GM18498 (cell line): Measurements from ENCODE around the gene PCBD1.
"Not testable (repeated sequence)": the region's sequence is repeated elsewhere in the genome, so short reads cannot be mapped to it uniquely, and the experiment has no call there.

Source experiments
- ATAC-seq: cut with Tn5 transposase; IDR thresholded peaks from one replicate; pipeline ENCODE4 v1.9.1; 2021; ENCODE audit warnings: mild to moderate bottlenecking, moderate library complexity; ENCODE audit not compliant: unreplicated experiment

The PCBD1 gene

GRCh38 chr10:70874061-70874460 is 14.3 kb downstream of the PCBD1 start:
- ATAC-seq, result no peak

DNA sequence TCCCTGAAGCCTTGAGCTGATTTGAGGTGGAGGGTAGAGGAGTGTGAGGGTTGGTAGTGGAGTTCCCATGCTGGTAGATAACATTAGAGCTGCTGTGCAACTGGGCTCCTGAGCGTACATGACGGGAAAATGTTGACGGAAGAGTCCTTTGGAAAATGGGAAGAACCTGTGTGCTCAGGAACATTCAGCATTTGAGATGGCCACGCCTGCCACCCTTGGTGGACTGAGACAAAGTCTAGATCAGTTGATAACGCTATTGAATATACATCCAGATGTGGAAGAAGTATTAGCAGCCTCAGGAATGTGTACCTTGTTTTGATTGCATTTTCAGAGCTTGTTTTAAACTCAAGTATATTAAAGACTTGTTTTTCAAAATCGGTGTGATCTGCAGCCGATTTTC is 16.1 kb downstream of the PCBD1 start:
- no peak for ATAC-seq

GRCh38 chr10:70866424-70866823 is 21.9 kb downstream of the PCBD1 start:
- no peak for ATAC-seq

DNA sequence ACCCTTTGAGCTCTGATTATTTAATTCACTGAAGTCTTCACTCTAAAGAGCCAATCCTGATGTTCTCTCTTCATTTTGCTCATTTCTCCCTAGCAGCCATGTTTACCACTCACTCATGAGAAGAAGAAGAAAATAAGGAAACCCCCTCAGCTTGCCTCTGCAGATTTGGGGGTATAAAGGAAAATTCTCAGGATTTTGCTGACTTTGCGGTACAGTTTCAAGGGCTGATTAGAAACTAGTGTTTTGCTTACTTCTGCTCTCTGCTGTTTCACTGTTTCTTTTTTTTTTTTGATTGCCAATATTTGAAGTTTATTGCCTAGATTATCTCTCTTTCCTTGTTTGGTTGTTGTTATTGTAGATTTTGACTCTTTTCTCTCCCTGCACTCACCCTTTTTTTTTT is 23.4 kb downstream of the PCBD1 start:
- ATAC-seq, result no peak

DNA sequence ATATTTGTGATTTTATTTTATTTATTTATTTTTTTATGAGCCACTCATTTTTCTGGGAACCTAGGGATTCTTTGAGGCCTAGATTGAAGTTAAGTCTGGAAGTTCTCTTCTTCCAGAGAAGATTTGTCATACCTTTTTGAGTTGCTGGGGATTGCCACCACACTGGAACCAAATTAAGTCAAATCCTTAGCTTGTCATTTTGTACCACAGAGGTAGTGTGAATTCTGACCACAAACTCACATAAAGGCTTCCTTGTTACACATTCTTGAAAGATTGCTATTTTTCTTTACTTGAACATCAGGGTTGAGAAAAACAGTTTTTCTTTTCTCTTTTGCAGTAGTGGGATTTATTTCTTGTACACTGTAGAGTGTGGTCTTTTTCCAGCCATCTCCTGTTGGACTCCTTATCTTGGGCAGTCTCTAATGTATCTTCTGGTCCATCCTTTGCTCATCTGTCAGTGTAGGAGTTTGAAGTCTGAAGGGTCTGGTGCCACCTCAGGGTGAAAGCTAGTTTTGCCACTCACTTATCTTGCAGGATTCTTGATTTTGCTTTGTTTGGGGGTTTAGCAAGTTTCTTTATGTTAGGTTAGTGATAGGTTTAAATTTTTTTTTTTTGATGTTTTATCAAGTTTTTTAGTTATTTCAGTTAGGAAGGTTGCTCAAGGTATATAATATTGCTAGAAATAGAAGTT is 24.8 kb downstream of the PCBD1 start:
- ATAC-seq, result no peak

- not testable (repeated sequence) for ATAC-seq
Observed at GRCh38 chr10:70861495-70862197, 26.7 kb downstream of the PCBD1 start.

DNA sequence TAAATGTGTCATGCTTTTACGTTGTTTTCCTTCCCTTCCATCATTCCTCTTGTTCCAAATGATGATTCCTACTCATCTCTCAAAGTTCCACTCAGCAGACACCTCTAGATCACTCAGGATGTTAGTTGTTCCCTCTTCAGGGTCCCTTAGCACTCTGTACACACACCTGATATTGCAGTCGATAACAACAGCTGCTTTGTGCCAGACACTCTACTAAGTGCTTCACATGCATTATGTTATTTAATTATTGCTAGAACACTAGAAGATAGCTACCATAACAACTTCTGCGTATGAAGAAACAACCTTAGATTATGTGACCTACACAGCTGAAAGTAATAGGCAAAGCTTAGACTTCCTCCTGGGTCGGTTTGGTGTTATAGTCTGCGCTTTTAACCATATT is 29.6 kb downstream of the PCBD1 start:
- no peak for ATAC-seq

- no peak for ATAC-seq
Observed at GRCh38 chr10:70856454-70856853, 31.9 kb downstream of the PCBD1 start.

DNA sequence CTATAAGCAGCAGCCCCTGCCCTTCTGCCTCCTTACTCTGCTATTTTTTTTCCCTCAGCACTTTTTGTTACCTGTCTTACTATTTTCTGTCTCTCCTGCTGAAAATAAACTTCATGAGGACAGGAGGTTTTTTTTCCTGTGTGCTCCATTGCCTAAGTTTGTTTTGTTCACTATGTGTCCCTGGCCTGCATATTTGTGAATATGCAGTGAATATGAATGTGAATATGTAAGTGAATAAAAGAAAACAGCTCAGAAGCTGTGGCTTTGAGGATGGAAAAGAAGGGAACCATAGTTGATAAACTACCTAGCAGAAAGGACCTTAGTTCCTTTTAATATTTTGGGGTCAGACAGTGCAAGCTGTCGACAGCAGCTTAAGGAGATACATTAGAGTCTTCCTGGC is 34.9 kb downstream of the PCBD1 start:
- ATAC-seq, result no peak

- ATAC-seq, result no peak
Observed at GRCh38 chr10:70853038-70853437, 35.3 kb downstream of the PCBD1 start.

GRCh38 chr10:70851597-70852475 is 36.5 kb downstream of the PCBD1 start:
- no peak for ATAC-seq

- no peak for ATAC-seq
Observed at GRCh38 chr10:70850097-70850496, 38.3 kb downstream of the PCBD1 start.

- ATAC-seq, result no peak
Observed at GRCh38 chr10:70849582-70850016, 38.8 kb downstream of the PCBD1 start.

- ATAC-seq, result no peak
Observed at GRCh38 chr10:70847659-70848360, 40.6 kb downstream of the PCBD1 start.

DNA sequence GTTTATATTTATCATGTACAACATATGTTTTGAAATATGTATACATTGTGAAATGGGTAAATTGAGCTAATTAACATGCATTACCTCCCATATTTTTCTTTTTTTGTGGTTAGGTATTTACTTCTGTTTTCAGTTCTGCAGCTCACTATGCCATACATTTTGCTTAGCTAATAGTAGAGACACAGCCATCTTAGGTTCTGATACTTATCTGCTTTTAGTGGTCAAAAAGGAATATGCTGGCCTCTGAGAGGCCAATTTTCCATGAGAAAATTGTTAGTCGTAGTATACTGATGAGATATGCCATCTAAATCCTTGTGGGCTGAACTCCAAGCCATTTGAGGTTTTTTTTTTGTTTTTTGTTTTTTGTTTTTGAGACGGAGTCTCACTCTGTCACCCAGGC is 41.6 kb downstream of the PCBD1 start:
- ATAC-seq, result no peak

DNA sequence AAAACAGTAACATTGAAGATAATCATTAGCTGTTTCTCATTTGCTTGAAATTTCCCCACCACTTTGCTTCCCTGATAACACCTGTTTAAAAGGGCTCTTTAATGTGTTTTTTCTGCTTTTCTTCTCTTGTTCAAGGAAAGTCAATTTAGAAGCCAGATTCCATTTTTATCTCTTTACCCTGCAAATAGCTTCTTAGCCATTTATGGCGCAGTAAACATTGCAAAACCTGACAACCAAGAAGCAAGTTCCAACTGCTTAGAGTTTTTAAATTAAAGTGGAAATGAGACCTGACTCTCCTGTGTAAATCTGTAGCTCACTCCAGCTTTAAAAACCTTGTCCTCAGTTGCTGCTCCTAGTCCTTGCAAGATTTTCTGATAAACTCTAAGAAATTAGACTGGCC is 42.5 kb downstream of the PCBD1 start:
- ATAC-seq, result no peak

- no peak for ATAC-seq
Observed at GRCh38 chr10:70845256-70845655, 43.1 kb downstream of the PCBD1 start.

DNA sequence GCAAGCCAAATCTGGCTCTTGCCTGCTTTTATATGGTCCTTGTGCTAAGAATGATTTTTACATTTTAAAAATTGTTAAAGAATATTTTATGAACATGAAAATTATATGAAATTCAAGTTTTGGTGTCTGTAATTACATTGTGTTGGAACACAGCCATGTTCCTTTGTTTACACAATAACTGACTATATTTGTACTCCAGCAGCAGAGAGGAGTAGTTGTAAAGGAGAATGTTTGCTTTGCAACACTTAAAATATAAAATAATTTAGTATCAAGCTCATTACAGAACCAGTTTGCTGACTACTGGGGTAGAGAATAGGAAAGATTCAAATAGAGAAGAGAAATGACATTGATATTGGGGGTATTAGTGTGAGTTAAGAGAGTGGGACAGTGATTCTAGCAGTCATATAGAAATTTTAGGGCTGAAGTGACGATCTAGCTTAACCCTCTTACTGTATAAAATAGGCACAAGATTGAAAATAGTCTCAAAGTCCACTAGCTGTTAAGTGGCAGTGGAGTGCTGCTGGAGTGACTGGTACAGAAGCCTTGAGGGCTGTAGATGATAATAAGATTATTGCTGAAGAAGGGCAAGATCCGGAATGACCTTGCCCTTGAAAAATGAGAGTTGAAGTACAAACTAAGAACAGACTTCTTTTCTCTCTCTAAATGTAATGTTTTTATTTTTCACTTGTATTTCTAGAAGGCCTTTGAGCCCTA is 44.4 kb downstream of the PCBD1 start:
- ATAC-seq, result no peak

DNA sequence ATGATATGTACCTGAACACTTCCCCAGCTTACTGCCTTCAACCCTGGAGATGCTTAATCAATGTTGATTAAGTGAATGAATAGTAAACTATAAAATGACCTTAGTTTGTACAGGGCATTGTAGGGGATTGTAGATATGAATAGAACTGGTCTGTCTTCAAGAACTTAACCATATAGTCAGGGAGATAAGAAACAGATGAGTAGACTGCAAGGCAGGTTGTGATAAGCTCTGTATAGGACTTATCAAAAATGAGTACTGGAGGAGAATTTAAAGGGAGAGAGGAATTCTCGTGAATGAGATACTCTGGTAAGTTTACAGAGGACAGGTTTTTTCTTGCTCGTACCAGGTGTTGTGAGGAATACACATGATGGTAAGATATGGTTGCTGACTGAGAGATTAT is 45.0 kb downstream of the PCBD1 start:
- ATAC-seq, result no peak

GRCh38 chr10:70840836-70841235 is 47.5 kb downstream of the PCBD1 start:
- ATAC-seq, result no peak
